ENCODE measurements around the gene FLOT1. TPM values are rescaled to one million over a fixed set of nuclear protein-coding genes. Genes with fewer than 3 reads are reported as not detected.

The FLOT1 gene
- total and polyA plus RNA-seq, 2 donors (not counting 1 experiment from before 2014, with no cell fraction given), result 71.2 to 79.4 TPM

DNA sequence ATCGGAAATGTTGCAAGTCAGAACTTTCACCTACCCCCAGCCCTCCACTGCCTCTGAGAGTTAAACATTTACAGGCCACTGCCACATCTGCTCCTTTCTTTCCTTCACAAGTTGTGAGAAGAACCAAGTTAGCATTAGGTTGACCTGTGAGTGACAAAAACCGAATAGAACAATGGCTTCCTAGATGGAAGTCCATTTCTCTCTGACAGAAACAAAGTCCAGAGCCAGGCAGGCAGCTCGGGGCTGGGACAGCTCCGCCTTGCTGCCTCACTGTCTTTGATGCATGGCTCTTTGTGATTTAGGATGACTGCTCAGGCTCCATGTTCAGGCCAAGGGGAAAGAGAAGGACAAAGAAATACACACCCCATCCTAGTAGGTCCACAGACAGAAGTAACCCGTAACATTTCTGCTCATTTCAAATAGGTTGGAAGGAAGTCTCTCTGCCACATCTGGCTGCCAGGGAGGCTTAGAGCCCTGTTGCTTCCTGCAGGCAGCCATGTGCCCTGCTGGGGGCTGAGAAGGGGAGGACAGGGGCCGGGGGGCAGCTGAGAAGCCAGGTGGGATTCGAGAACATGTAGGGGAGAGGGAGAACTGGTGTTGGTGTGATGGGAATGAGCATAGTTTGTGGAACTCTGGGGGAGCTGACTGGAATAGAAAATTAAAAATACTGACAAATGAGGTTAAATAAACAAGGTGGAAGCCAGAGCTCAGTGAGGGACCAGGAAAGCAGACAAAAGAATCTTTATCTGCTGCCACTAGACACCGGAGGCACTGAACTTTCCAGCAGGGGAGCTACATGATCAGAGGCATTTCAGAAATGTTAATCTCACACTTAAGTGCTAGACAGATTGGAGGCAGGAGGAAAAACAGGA is 21.4 kb upstream of the FLOT1 start:
- no peak for DNase-seq
- no peak for ATAC-seq (ENCODE audit: low read depth)
- Histone ChIP-seq H3K27ac (ENCODE audit: low read length in 2 of 2) (no peak overlapping the region), H3K79me2 (ENCODE audit: control insufficient read depth, insufficient read depth, low read length) (no peaks in the 10 kb centered on the region), H4K20me1 (ENCODE audit: control insufficient read depth, insufficient read depth, low read length, poor library complexity, severe bottlenecking) (no peaks in the 10 kb centered on the region), H3K4me2 (replicated peaks; ENCODE audit: low read depth, low read length, poor library complexity, severe bottlenecking) (no peak overlapping the region), H3K36me3 (replicated peaks in 1 of 2; ENCODE audit: control extremely low read depth in 1 of 2, control insufficient read depth in 1 of 2, extremely low read depth in 1 of 2, insufficient read depth in 2 of 2, low read length in 1 of 2) (no peaks in the 10 kb centered on the region), H2AFZ (ENCODE audit: insufficient read depth, low read depth, low read length, poor library complexity, severe bottlenecking) (no peak overlapping the region), H3K9ac (ENCODE audit: low read length) (no peak overlapping the region), H3K4me3 (ENCODE audit: control extremely low read depth in 1 of 5, extremely low read depth in 1 of 5, insufficient read depth in 1 of 5, low read depth in 2 of 5, low read length in 4 of 5) (no peak overlapping the region), H3K27me3 (replicated peaks in 1 of 4; ENCODE audit: control extremely low read depth in 1 of 4, control insufficient read depth in 3 of 4, insufficient read depth in 4 of 4, low read length in 3 of 4) (peaks cover 0 to 6% (median 1%) of the 10 kb centered on the region in 4 experiments), H3K4me1 (ENCODE audit: control insufficient read depth in 2 of 2, insufficient read depth in 2 of 2, low read length in 2 of 2) (peaks cover 10% of the 10 kb centered on the region in 2 donors), H3K9me3 (ENCODE audit: control extremely low read depth in 1 of 3, control insufficient read depth in 2 of 3, insufficient read depth in 1 of 3, low read length in 2 of 3) (peaks cover 0 to 7% (median 0%) of the 10 kb centered on the region in 3 donors)
- intact Hi-C loops (cut with micrococcal nuclease), result no loop called here
- Mint-ChIP-seq H3K27me3 (peaks cover 32% of the 10 kb centered on the region), H3K4me1 (peaks cover 15% of the 10 kb centered on the region), H3K9me3 (ENCODE audit: insufficient read depth) (peaks cover 4% of the 10 kb centered on the region), H3K4me3 (no peak overlapping the region), H3K27ac (no peak overlapping the region)
- no peak for TF ChIP-seq EZH2 (IDR thresholded peaks at IDR 0.05; ENCODE audit: borderline replicate concordance, insufficient read depth, low read depth, low read length, poor library complexity, severe bottlenecking)
- TF ChIP-seq, protein P1, sequence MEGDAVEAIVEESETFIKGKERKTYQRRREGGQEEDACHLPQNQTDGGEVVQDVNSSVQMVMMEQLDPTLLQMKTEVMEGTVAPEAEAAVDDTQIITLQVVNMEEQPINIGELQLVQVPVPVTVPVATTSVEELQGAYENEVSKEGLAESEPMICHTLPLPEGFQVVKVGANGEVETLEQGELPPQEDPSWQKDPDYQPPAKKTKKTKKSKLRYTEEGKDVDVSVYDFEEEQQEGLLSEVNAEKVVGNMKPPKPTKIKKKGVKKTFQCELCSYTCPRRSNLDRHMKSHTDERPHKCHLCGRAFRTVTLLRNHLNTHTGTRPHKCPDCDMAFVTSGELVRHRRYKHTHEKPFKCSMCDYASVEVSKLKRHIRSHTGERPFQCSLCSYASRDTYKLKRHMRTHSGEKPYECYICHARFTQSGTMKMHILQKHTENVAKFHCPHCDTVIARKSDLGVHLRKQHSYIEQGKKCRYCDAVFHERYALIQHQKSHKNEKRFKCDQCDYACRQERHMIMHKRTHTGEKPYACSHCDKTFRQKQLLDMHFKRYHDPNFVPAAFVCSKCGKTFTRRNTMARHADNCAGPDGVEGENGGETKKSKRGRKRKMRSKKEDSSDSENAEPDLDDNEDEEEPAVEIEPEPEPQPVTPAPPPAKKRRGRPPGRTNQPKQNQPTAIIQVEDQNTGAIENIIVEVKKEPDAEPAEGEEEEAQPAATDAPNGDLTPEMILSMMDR (IDR thresholded peaks at IDR 0.05), result no peak
- ChIA-PET POLR2A (no interaction called here), CTCF (no interaction called here)
- 14% methylated on average over 6 of the region's 8 CpGs for WGBS (ENCODE audit: insufficient coverage)

DNA sequence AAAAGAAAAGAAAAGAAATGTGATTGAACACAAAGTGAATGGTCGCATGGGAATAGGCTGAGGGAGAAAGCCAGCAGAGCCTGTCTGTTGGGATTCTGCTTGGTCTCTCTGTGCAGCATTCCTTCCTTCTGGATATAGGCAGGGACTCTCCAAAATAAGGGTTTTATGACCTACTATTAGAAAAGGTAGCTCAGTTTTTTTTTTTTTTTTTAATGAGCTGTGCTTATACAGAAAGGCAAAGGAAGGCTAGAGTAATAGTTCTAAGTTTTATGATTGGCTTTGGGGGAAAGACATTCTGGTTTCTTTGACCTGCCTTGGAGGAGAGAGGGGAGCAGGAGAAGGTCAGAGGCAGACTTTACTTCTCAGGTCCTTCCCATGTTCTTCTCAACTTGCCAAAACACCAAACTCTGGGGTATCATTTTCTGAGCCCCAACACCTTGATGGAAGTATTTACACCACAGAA is 20.7 kb upstream of the FLOT1 start:
- no peak overlapping the region for H3K4me3 ChIP-seq (ENCODE audit: control extremely low read depth in 1 of 5, extremely low read depth in 1 of 5, insufficient read depth in 1 of 5, low read depth in 2 of 5, low read length in 4 of 5)
- no peak for TF ChIP-seq EZH2 (IDR thresholded peaks at IDR 0.05; ENCODE audit: borderline replicate concordance, insufficient read depth, low read depth, low read length, poor library complexity, severe bottlenecking)
- TF ChIP-seq, protein P1 (IDR thresholded peaks at IDR 0.05), result no peak
- H3K9me3 ChIP-seq (ENCODE audit: control extremely low read depth in 1 of 3, control insufficient read depth in 2 of 3, insufficient read depth in 1 of 3, low read length in 2 of 3), result peaks cover 0 to 7% (median 0%) of the 10 kb centered on the region in 3 donors
- peaks cover 4% of the 10 kb centered on the region for H3K9me3 Mint-ChIP-seq (ENCODE audit: insufficient read depth)
- H3K9ac ChIP-seq (ENCODE audit: low read length), result no peak overlapping the region
- peaks cover 12 to 13% of the 10 kb centered on the region in 2 donors for H3K4me1 ChIP-seq (ENCODE audit: control insufficient read depth in 2 of 2, insufficient read depth in 2 of 2, low read length in 2 of 2)
- H3K27ac ChIP-seq (ENCODE audit: low read length in 2 of 2), result no peak overlapping the region
- no peak overlapping the region for H3K27ac Mint-ChIP-seq
- H3K27me3 ChIP-seq (replicated peaks in 1 of 4; ENCODE audit: control extremely low read depth in 1 of 4, control insufficient read depth in 3 of 4, insufficient read depth in 4 of 4, low read length in 3 of 4), result peaks cover 0 to 6% (median 1%) of the 10 kb centered on the region in 4 experiments
- H3K36me3 ChIP-seq (replicated peaks in 1 of 2; ENCODE audit: control extremely low read depth in 1 of 2, control insufficient read depth in 1 of 2, extremely low read depth in 1 of 2, insufficient read depth in 2 of 2, low read length in 1 of 2), result no peaks in the 10 kb centered on the region
- no peaks in the 10 kb centered on the region for H4K20me1 ChIP-seq (ENCODE audit: control insufficient read depth, insufficient read depth, low read length, poor library complexity, severe bottlenecking)
- ChIA-PET CTCF (no interaction called here), POLR2A (no interaction called here)
- peaks cover 32% of the 10 kb centered on the region for H3K27me3 Mint-ChIP-seq
- ATAC-seq (ENCODE audit: low read depth) (no peak), DNase-seq (no peak)
- peaks cover 16% of the 10 kb centered on the region for H3K4me1 Mint-ChIP-seq
- H3K4me2 ChIP-seq (replicated peaks; ENCODE audit: low read depth, low read length, poor library complexity, severe bottlenecking), result no peak overlapping the region
- WGBS (ENCODE audit: insufficient coverage), result 100% methylated on average over 1 of the region's 1 CpG
- no peaks in the 10 kb centered on the region for H3K79me2 ChIP-seq (ENCODE audit: control insufficient read depth, insufficient read depth, low read length)
- H3K4me3 Mint-ChIP-seq, result no peak overlapping the region
- no peak overlapping the region for H2AFZ ChIP-seq (ENCODE audit: insufficient read depth, low read depth, low read length, poor library complexity, severe bottlenecking)
- intact Hi-C loops (cut with micrococcal nuclease), result no loop called here

All from B cell (primary cell).